Dedifferentiated amniotic fluid mesenchymal stem cell (primary cell): ENCODE results near the gene VWA7.
"Not testable (repeated sequence)": the region's sequence is repeated elsewhere in the genome, so short reads cannot be mapped to it uniquely, and the experiment has no call there.

Experiments
- DNase-seq: peaks from one replicate; pipeline ENCODE4 v3.0.0-alpha.2; 2016; ENCODE audit errors: extremely low spot score

VWA7 gene, protein sequence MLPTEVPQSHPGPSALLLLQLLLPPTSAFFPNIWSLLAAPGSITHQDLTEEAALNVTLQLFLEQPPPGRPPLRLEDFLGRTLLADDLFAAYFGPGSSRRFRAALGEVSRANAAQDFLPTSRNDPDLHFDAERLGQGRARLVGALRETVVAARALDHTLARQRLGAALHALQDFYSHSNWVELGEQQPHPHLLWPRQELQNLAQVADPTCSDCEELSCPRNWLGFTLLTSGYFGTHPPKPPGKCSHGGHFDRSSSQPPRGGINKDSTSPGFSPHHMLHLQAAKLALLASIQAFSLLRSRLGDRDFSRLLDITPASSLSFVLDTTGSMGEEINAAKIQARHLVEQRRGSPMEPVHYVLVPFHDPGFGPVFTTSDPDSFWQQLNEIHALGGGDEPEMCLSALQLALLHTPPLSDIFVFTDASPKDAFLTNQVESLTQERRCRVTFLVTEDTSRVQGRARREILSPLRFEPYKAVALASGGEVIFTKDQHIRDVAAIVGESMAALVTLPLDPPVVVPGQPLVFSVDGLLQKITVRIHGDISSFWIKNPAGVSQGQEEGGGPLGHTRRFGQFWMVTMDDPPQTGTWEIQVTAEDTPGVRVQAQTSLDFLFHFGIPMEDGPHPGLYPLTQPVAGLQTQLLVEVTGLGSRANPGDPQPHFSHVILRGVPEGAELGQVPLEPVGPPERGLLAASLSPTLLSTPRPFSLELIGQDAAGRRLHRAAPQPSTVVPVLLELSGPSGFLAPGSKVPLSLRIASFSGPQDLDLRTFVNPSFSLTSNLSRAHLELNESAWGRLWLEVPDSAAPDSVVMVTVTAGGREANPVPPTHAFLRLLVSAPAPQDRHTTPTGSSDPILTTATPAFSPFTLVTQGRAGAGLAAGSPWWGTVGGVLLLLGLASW

DNA sequence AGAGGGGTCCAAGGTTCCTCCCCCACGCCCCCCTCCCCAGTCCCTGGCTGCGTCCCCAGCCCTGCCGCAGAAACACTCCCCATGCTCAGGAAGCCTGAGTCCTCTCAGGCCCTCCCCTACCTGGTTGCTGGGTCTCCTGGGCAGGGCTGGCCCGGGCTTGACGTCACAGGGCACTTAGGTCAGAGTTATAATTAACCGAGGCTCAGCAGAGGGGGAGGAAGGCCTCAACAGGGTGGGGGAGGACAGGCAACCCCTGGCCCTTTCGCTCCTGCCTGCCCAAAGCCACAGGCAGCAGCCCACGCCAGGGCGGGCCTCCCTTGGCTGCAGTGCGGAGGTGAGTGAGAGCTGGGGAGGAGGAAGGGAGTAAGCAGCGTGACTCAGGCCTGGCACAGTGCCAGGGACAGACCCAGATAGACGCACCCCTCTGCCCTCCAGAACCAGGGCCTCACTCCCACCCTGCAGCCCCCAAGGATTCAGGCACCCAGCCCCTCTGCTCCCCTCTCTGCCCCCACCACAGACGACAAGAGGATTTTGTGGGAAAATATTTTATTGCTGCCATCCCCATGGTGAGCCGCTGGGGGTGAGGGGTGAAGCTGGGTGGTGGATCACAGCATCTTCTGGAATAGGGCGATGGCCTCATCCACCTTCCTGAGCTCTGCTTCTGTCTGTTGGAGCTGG lies at the start of gene VWA7:
Gene VWA7, minus strand, starts transcription at position 340 of the 678 bp plus-strand sequence. CDS start 549 bp downstream, outside the sequence.
- peak; percentile 23 for DNase-seq

GRCh38 chr6:31826793-31827285 lies 49.7 kb upstream of the VWA7 start:
- peak; percentile 55 for DNase-seq

DNA sequence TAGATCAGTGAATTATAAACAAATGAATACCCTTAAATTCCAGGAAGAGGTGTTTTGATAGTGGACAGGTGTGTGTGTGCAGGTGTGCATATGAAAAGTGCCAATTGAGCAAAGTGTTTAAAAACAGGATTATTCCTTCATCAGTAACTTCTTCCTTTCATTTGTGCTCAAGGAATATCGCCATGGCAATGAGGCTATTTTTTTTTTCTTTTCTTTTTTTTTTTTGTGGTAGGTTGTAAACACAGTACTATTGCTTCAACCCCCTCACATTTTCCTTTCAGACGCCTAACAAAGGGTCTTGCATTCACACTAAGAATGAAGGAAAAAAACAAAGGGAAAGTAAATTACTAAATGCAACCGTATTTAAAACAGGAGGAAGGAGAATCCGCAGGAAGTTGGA lies 48.4 kb upstream of the VWA7 start:
- no peak for DNase-seq

DNA sequence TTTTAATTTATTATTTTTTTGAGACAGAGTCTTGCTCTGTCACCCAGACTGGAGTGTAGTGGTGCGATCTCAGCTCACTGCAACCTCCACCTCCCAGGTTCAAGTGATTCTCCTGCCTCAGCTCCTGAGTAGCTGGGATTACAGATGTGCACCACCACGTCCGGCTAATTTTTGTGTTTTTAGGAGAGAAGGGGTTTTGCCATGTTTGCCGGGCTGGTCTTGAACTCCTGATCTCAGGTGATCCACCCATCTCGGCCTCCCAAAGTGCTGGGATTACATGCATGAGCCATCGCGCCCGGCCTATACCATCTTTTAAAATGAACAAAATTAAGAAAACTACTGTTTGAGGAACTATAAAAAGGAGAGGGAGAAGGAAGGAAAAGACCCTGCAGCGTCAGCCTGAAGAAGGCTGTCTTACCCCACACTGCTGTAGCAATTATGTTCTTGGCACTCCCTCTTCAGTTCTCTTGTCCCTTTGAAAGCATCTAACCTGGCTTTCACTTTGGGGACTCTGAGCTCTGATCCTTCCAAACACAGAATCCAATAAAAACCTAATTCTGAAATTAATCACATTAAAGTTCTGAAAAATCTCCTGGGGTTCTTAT lies 46.6 kb upstream of the VWA7 start:
- DNase-seq: not testable (repeated sequence)

DNA sequence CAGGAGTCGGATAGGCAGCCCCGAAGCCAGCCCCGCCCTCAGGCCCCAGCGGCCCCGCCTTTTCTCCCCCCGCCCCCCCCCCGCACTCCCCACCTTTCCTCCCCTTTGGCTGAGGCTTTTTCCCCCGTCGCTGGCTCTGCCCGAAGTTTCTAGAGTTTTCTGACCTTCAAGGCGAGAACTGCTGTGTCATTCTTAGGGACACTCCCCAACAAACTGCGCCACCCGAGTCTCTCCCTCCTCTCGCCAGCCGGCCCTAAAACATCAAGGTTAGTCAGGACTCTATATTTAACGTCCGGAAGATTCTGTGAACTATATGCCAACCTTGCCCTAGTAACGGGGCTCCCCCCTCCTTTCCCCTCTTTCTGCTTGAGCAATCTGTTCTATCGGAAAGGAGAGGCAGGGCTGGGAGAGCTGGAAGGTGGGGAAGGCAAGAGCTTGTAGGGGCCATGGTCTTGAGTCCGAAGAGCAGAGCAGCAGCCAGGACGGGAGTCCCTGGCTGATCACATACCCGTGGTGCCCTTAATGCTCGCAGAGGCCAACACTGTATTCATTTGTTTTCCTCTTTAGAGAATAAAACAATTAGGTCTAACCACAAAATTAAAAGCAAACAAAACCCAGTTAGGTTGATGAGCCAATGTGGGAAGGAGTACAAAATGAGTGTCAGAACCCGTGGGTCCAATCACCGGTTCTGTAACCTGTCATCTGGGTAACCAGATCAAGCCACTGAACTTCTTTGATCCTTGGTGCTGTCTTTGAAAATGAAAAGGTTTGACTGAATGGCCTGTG lies 45.1 kb upstream of the VWA7 start:
- DNase-seq: peak; percentile 85

GRCh38 chr6:31821301-31822035 lies 44.3 kb upstream of the VWA7 start:
- DNase-seq: no peak

GRCh38 chr6:31820399-31820798 lies 43.3 kb upstream of the VWA7 start:
- DNase-seq: not testable (repeated sequence)

- no peak for DNase-seq
Measured at GRCh38 chr6:31819871-31820299, 42.8 kb upstream of the VWA7 start.

DNA sequence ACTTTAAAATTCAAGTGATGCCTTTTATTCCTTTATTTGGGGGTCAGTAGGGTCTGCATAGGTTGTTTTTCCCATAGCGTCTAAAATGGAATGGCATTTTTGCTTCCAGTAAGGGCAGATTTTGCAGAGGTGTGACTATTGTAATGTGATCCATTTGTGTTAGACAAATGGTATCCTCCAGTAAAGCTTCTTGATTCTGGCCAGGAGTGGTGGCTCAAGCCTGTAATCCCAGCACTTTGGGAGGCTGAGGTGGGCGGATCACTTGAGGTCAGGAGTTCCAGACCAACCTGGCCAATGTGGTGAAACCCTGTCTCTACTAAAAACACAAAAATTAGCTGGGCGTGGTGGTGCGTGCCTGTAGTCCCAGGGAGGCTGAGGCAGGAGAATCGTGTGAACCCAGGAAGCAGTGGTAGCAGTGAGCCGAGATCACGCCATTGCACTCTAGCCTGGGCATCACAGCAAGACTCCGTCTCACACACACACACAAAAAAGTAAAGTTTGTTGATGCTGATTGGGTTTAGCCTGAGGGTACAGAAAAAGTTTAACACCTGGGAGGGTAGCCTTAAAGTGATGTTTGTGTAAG lies 40.9 kb upstream of the VWA7 start:
- not testable (repeated sequence) for DNase-seq

DNA sequence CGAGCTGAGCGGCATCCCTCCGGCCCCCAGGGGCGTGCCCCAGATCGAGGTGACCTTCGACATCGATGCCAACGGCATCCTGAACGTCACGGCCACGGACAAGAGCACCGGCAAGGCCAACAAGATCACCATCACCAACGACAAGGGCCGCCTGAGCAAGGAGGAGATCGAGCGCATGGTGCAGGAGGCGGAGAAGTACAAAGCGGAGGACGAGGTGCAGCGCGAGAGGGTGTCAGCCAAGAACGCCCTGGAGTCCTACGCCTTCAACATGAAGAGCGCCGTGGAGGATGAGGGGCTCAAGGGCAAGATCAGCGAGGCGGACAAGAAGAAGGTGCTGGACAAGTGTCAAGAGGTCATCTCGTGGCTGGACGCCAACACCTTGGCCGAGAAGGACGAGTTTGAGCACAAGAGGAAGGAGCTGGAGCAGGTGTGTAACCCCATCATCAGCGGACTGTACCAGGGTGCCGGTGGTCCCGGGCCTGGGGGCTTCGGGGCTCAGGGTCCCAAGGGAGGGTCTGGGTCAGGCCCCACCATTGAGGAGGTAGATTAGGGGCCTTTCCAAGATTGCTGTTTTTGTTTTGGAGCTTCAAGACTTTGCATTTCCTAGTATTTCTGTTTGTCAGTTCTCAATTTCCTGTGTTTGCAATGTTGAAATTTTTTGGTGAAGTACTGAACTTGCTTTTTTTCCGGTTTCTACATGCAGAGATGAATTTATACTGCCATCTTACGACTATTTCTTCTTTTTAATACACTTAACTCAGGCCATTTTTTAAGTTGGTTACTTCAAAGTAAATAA lies 40.2 kb upstream of the VWA7 start:
- DNase-seq: not testable (repeated sequence)

DNA sequence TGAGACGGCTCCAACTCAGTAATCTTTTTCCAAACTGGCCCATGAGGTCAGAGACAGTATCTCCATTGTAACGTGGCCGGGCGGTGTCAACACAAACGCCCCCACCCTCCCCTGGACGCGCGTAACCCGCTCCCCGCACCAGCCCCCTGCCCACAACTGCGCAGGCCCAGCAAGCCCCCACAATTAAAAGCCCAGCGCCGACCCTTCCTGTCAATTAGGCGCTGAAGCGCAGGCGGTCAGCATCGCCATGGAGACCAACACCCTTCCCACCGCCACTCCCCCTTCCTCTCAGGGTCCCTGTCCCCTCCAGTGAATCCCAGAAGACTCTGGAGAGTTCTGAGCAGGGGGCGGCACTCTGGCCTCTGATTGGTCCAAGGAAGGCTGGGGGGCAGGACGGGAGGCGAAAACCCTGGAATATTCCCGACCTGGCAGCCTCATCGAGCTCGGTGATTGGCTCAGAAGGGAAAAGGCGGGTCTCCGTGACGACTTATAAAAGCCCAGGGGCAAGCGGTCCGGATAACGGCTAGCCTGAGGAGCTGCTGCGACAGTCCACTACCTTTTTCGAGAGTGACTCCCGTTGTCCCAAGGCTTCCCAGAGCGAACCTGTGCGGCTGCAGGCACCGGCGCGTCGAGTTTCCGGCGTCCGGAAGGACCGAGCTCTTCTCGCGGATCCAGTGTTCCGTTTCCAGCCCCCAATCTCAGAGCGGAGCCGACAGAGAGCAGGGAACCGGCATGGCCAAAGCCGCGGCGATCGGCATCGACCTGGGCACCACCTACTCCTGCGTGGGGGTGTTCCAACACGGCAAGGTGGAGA lies 38.1 kb upstream of the VWA7 start, which contains the start of the genes HSPA1A and HSPA1L:
Gene HSPA1A, plus strand, starts transcription at position 519 of the 814 bp plus-strand sequence. Its CDS starts 214 bp downstream, at position 733.
Gene HSPA1L, minus strand, starts transcription at position 259 of the 814 bp plus-strand sequence. CDS start 3,311 bp downstream, outside the sequence.
- peak; percentile 95 for DNase-seq

DNA sequence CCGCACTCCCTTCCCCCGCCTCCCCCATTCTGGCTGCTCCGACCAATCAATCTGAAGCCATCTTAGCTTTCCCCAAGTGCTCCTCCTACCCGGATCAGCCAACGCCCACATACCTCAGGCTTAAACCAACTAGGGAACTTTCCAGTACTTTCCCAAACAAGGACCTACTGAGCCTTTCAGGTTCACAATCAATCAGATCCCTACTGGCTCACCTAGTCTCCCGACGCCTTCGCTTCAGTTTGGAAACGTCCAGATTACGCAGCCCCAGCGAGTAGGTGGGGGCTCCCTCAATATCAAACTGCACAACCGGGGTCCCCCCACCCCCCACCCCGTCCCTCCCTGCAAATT lies 37.5 kb upstream of the VWA7 start:
- DNase-seq: peak; percentile 98

- no peak for DNase-seq
Measured at GRCh38 chr6:31813465-31813849, 36.3 kb upstream of the VWA7 start.

DNA sequence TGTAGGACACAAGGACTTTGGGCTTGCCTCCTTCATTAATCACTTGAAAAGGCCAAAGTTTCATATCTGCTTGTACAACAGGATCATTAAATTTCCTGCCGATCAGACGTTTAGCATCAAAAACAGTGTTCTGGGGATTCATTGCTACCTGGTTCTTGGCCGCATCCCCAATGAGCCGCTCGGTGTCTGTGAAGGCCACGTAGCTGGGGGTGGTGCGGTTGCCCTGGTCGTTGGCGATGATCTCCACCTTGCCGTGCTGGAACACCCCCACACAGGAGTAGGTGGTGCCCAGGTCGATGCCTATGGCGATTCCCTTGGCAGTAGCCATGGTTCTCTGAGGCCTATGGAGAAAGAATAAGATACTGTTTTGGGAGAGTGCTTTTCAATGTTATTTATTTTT lies 34.5 kb upstream of the VWA7 start:
- no peak for DNase-seq

- DNase-seq: not testable (repeated sequence)
Measured at GRCh38 chr6:31808599-31808998, 31.5 kb upstream of the VWA7 start.

DNA sequence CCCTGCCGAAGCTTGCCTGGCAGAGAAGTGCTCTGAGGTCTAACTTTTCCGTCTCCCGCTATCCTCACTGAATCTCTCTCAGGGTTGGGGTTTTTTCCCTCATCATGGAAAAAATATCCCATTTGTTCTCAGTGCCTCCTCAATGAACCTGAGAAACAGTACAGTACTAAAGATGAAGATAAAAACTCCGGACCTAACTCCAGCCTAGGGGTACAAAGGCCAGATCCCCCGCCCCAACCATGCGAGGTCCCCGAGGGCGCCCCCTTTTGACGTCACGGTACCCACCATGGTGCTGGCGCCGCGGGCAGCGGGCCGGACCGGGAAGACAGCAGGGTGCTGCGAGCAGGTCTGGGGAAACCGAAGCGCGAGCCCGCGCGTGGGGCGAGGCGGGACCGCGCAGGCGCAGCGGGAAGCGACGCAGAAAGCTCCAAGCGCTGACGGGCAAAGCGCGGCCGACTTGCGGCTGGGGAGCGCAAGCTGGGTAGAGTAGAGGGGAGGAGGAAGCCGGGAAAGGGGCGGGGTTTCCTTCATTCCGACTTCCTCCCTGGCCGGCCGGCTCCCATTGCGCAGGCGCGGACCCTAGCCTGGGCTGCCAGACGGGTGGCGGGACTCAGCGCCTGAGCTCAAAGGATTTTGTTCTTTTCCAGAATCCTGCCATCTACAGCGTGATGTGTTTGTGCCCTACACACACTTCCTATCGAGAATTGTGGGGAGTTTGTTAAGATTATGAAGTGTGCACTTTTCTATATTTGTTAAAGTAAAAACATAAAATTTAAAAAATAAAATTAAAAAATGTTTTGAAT lies 29.5 kb upstream of the VWA7 start, which contains the start of gene LSM2:
Gene LSM2, minus strand, starts transcription at position 497 of the 803 bp plus-strand sequence. Its CDS starts 209 bp downstream, at position 288.
- DNase-seq: peak; percentile 97
